GM19193 (cell line): ENCODE data around the gene ART4.

Experiments
- POLR2A ChIP-seq: IDR thresholded peaks from 4 replicates; pipeline ENCODE4 v1.6.1; 2011; ENCODE audit not compliant: insufficient read depth, insufficient read length; ENCODE audit errors: extremely low read depth

ART4 gene

DNA sequence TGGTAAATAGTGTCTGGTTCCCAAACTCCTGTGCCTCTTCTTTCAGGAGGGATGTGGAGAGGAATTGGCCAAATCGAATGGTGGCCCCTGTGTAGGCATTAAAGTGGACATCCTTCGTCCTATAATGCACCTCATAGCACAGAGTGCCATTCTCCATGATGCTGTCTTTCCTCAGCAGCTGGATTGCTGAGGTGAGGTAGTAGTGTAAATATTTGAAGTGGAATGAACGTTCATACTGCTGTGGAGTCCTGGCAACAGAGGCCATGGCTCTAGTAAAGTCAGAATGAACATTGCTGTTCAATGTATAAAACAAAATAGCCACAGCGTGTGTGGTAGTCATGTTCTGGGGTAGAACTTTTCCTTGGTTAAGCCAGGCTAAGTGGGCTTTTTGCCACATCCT is 2.7 kb downstream of the ART4 start:
- no peak for TF ChIP-seq POLR2A

DNA sequence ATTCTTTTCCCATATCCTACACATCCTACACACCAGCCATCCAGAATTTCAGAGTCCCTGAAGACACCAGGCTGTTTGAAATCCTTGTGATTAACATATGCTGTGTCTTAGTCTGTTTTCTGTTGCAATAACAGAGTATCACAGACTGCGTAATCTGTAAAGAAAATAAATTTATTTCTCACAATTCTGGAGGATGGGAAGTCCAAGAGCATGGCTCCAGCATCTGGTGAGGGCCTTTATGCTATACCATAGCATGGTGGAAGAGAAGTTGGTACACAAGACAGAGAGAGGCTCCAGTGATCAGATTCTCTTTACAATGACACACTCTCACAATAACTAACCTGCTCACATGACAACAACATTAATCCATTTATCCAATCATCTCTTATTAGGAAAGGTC is 4.1 kb downstream of the ART4 start:
- no peak for TF ChIP-seq POLR2A

DNA sequence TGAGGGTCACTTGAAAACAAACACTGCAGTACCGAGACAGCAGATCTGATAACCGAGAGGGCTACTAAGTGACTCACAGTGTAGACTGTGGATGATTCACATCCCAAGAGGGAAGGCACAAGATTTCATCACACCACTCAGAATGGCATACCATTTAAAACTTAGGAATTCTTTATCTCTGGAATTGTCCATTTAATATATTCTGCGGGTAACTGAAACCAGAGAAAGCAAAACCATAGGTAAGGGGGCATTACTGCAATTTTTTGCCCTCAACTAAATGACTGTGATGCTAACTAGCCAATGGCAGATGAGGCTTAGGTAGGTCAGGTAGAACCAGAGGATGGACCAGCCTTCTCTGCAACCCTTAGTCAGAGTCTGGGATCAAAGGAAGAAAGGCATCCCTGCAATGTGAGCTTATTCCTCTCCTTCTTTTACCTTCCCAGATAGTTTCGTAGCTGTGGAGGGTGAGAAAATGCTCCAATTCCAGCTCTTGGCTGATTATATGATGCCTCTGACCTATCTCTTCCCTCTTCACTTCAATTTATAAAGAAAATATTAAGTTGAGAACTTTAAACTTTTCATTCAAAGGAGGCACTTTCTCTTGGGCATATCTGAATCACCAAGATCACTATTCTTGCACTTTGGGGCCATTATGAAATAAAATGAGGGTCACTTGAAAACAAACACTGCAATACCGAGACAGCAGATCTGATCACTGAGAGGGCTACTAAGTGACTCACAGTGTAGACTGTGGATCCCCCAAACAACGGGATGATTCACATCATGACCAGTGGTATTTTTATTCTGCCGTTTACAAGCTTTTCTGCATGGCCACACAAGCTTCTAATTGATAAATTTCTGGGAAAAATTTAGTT is 6.8 kb downstream of the ART4 start:
- no peak for TF ChIP-seq POLR2A

GRCh38 chr12:14834509-14834908 is 8.8 kb downstream of the ART4 start:
- TF ChIP-seq POLR2A, result no peak

DNA sequence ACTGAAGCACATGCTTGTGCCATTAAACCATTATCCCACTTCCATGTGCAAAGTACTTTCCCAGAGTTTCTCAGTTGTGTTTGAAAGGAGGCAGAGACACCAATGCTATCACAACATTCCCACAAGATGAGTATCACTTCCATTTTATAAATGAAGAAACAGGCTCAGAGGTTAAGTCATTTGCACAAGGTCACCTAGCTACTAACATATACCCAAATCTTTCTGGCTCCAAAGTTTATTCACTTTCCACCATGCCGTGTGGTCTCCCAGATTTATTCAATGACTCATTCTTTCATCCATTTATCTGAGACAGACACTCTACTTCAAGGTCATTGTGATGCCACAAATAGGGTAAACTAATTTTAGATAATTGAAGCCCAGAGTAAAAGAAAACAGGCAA is 9.4 kb downstream of the ART4 start:
- no peak for TF ChIP-seq POLR2A

DNA sequence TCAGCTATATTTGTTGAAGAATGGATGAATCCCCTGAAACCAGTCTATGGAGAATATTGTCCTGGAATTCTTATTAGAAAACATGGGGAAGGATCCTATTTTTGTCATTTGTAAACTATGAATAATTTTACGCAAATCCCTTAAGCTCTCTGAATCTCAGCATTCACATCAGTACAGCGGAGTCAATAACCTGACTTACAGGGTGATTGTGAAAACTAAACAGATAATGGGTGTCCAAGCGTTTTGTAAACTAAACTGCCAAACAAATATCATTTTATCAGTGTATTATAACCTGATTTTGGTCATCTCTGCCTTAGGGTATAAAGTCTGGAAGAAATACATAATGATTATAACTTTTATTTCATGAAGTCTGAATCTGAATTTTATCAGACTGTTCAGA is 10.0 kb downstream of the ART4 start:
- no peak for TF ChIP-seq POLR2A

- TF ChIP-seq POLR2A, result no peak
Measured at GRCh38 chr12:14828892-14829291, 14.4 kb downstream of the ART4 start.

DNA sequence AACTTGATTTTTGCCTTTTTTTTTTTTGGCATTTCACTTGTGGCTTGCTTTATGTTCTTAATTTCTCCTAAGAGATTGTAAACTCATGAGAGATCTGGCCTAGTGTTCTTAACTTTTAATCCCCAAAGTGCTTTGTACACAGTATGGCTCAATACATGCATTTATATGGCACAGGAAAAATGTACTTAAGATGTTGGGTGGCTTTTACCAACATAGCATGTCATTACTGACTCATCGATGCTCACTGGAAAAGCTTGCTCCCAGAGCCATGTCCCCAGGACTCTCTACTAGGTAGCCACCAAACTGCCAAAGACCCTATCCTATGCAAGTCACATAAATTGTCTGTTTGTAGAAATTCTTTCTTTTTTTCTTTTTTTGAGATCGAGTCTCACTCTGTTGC is 16.3 kb downstream of the ART4 start:
- TF ChIP-seq POLR2A, result no peak

DNA sequence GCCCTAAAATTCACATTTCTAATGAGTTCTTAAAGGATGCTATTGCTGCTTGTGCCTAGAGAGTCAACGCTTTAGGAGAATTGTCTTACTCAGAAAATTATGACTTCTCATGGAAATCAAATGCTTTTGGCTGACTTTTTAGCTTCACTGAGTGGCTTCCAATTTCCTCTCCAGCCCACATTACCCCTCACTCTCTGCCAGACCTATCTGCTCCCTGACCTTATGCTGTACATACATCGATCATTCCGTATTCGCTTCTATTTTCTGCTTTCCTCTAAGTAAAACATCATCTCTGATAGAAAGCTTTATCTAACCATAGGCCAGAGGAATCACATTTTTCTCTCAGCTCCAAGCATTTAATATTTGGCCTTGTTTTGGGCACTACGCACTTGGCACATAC is 16.8 kb downstream of the ART4 start:
- TF ChIP-seq POLR2A, result no peak

DNA sequence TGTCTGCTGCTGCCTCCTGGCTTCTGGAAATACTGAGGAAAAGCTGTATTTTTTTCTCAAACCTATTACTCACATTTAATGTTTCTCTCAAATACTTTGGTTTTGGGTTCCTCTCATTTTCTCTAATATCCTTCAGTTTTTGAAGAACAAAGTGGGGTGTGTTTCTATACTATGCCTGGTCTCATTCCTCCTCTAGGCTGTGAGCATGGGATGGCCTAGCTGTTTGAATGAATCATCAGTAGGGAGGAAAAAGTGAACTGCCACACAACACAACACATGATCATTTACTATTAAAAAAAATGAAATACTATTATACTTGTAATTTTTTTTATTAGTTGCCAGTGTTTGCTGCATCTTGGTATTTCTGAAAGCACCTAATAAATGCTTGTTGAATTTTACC is 18.1 kb downstream of the ART4 start:
- no peak for TF ChIP-seq POLR2A

DNA sequence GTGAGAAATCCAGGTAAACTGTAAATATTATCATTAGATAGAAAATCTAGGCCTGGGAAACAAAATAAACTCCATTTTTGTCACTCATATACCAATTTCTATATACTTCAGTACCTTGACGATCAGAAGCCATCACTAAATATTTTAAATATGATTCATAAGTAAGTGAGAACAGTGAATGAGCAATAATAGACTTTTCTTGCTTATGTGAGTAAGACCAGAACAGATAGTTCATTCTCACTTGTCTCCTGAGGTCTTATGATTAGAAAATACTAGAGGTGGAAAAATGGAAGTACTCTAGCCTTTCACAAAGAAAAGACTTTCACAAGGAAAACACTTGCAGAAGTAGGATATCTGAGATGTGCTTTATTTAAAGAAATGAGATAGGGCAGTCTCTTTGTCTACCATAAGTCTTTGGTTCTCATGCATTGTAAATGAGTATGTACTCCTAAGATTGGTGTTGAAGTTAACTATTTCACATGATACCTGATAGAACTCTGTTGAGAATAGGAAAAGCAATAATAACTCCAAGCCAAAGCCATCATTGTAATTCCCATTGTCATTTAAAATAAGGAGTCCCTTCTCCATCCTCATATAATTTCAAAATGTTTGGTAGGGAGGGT is 19.2 kb downstream of the ART4 start:
- TF ChIP-seq POLR2A, result no peak

DNA sequence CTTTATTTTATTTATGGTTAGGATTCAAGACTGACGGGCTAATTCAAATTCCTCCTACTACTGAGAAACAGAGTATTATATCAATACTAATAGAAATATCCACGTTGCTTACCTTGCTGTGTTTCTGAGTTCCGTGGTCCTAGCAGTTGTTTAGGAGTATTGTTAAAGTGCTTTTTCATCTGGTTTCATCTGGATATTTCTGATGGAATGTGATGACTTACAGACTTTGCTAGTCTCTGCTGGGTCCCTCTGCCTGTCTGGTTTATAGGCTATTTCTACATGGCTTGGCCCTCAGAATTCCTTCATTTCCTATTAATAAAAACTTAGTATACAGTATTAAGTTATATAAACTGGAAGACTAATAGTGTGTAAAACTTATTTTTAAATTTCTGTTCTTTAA is 29.3 kb downstream of the ART4 start, which contains the start of gene SMCO3:
Gene SMCO3, minus strand, starts transcription at position 169 of the 400 bp plus-strand sequence. CDS start 7,502 bp downstream, outside the sequence.
- no peak for TF ChIP-seq POLR2A

DNA sequence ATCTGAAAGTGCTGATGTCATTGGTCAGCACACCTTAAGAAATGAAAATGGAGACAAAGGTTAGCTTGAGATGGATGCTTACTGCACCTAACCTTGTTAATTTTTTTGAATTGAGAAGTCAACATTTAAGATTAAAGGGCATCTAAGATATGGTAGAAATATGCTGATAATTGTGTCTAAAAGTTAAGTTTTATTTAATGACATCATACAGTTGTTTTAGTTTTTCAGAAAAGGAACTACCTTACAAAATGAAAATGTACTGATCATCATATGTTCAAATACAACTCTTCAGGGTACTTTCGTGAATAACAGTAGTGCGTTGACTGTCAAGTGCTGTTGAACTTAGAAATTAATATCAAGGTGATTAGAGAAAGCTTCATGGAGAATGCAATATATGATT is 31.8 kb downstream of the ART4 start:
- no peak for TF ChIP-seq POLR2A

DNA sequence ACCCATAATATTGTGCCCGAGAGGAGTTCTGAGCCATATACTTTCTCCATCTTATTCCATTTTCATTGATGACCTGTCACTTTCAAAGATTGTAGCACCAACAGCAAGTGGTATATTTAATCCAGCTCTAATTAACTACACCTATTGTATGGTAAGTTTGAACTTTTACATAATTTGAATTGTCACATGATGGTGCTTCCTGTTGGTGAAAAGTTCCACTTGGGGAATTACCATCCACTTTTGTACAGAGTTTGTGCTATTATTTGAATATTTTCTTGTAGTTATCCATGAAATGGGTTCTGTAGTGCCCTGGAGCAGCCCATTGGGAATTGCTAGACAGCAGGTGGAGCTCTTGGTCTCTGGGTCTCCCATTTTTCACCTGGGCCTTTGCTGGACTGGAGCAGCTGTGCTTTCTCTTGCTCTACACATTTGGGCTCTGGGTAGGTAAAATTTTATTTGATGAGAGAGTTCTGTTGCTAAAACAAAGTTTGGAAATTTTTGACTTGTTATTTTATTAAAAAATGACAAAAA is 32.3 kb downstream of the ART4 start:
- no peak for TF ChIP-seq POLR2A

DNA sequence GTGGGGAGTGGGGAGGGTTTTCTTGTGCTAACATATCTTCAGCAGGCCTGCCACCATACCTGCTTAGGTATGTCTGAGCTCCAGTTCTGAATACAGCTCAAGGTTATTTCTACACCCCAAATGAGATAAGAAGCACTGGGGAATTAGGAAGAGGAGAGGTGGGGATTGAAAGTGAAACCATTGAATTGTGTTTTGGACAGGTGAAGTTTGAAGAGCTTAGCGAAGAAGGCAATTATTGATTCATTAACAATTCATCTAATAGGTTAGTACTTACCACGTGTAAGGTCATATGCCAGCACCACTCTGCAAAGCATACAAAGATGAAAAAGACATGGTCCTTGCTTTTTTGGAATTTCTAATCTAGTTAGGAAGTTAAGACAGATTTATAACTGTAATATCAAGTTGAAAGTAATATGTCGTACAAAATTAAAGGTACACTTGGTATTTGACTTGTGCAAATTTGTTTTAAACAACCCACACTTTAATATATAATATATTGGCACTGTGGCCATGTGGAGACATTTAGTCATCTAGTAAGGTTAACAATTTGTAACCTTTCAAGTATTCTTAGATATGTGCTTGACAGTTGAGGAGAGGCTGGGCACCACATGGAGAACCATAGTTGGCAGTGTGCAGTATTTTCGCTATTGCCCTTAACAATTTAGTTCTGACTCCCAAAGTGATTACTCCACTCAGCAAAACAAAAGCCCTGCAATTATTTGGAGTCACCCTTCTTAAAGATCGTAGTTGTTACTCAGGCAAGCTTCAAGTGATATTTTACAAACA is 33.0 kb downstream of the ART4 start:
- TF ChIP-seq POLR2A, result no peak

DNA sequence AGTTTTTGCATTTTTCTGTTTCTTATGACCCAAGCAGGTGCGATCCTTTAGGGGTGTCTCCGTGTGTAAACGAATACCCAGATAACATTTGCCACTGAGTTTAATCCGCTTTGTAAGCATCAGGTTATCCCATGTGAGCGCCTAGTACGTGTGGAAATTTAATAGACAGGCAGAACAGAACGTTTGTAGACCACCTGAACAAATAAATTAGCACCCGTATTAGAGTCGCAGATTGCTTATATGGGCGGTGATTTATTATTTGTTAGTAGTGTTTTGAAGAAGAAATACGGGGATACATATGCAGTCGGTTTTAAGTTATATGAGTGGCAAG is 39.5 kb downstream of the ART4 start:
- TF ChIP-seq POLR2A, result no peak
